Kidney epithelial cell (primary cell): ENCODE measurements around the gene DES. TPM values are rescaled to one million over a fixed set of nuclear protein-coding genes. Genes with fewer than 3 reads are reported as not detected.

Experiments
- DNase-seq: peaks from one replicate; pipeline ENCODE4 v3.0.0-alpha.2; 2010; ENCODE audit warnings: low read depth
- H3K27me3 ChIP-seq: 2 replicates; pipeline ENCODE4 v1.6.0; 2011; ENCODE audit warnings: low read length; ENCODE audit not compliant: control insufficient read depth, insufficient read depth
- H3K36me3 ChIP-seq: 2 replicates; pipeline ENCODE4 v1.5.1; 2011; ENCODE audit warnings: low read length; ENCODE audit not compliant: control insufficient read depth, insufficient read depth
- H3K4me3 ChIP-seq: 2 replicates; pipeline ENCODE4 v1.5.1; 2011; ENCODE audit warnings: low read depth, mild to moderate bottlenecking, control low read depth, low read length
- CTCF ChIP-seq: IDR thresholded peaks from 2 replicates; pipeline ENCODE4 v1.5.1; 2011; ENCODE audit warnings: mild to moderate bottlenecking, moderate library complexity, low read length, control low read depth, inconsistent platforms; ENCODE audit not compliant: insufficient read depth, poor library complexity, severe bottlenecking
- total RNA-seq: library from RNA; depleted of rRNA; stranded (reverse); fragments of >200 nt; gene quantifications from 2 replicates; pipeline ENCODE4 v1.2.3, GENCODE V29; 2015

Gene DES
- total RNA-seq, 1 donor from 2014 or later, result 0.79 TPM

- peak; percentile 35 for DNase-seq
- H3K4me3 ChIP-seq, result no peak overlapping the region
Measured at GRCh38 chr2:219402665-219403515, 15.3 kb upstream of the DES start.

GRCh38 chr2:219403861-219404260, 14.3 kb upstream of the DES start:
- DNase-seq, result no peak
- no peak for TF ChIP-seq CTCF
- peaks cover 4% of the 10 kb centered on the region for H3K27me3 ChIP-seq
- no peaks in the 10 kb centered on the region for H3K36me3 ChIP-seq
- H3K4me3 ChIP-seq, result no peak overlapping the region

More at GRCh38 chr2:219402665-219403515, 15.3 kb upstream of the DES start:
- peak; percentile 94 for TF ChIP-seq CTCF
- H3K27me3 ChIP-seq, result no peaks in the 10 kb centered on the region
- no peaks in the 10 kb centered on the region for H3K36me3 ChIP-seq

DNA sequence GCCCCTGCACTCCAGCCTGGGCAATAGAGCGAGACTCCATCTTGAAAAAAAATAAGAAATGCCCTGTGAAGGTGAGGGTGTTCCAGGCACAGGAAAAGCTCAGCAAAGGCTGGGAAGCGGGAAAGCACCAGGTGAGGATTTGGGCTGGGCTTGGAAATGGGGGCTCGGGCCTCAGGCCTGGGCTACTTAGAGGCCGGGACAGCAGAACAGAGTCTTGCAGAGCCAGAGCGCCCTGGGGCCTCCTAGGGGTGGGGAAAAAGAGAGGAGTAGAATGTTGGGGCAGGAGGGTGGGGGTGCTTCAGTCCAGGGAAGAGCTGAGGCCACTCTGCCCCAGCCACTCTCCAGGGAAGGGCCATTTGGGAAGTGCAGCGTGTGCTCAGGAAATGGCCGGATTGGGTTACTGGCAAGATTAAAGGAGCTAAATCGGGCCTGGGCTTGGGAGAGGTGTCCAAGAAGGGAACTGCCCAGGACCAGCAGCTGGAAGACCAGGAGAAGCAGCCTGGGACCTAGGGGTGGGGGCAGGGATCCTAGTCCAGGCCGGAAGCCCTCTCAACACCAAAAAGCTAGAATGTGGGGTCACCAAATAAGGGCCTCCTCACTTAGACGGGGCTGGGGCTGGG, 13.8 kb upstream of the DES start:
- DNase-seq, result no peak
- Histone ChIP-seq H3K27me3 (peaks cover 6% of the 10 kb centered on the region), H3K4me3 (no peak overlapping the region), H3K36me3 (no peaks in the 10 kb centered on the region)
- TF ChIP-seq CTCF, result no peak

- DNase-seq, result no peak
- no peak for TF ChIP-seq CTCF
- peaks cover 6% of the 10 kb centered on the region for H3K27me3 ChIP-seq
Measured at GRCh38 chr2:219404954-219405353, 13.2 kb upstream of the DES start.

DNA sequence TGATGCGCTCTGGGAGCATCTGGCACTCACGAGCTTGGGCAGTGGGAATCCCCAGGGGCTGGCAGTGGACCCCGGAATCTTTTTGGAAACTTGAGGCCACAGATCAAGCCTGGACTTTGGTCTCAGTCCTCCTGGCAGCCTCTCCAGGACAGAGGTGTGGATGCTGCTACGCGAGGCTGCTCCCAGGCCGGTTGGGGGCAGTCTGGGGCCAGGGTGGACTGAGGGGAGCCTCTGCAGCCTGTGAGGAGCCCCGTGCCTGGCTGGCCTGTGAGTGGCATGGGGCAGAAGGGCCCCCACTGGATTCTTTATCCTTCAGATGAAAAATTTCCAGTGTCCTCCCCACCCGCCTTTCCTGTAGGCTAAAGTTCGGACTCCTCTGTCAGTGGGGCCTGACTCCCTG, 12.7 kb upstream of the DES start:
- TF ChIP-seq CTCF, result peak; percentile 6
- H3K4me3 ChIP-seq, result no peak overlapping the region
- H3K36me3 ChIP-seq, result no peaks in the 10 kb centered on the region

More at GRCh38 chr2:219404954-219405353, 13.2 kb upstream of the DES start:
- H3K36me3 ChIP-seq, result no peaks in the 10 kb centered on the region
- no peak overlapping the region for H3K4me3 ChIP-seq

More for the DNA sequence above, 12.7 kb upstream of the DES start:
- peaks cover 6% of the 10 kb centered on the region for H3K27me3 ChIP-seq
- no peak for DNase-seq
